ENCODE results near the gene ACTR1A. TPM values are rescaled to one million over a fixed set of nuclear protein-coding genes. Genes with fewer than 3 reads are reported as not detected.
"Not testable (repeated sequence)": the region's sequence is repeated elsewhere in the genome, so short reads cannot be mapped to it uniquely, and the experiment has no call there.

Gene ACTR1A
- 60.9 and 64.8 TPM in 2 replicates for total RNA-seq

DNA sequence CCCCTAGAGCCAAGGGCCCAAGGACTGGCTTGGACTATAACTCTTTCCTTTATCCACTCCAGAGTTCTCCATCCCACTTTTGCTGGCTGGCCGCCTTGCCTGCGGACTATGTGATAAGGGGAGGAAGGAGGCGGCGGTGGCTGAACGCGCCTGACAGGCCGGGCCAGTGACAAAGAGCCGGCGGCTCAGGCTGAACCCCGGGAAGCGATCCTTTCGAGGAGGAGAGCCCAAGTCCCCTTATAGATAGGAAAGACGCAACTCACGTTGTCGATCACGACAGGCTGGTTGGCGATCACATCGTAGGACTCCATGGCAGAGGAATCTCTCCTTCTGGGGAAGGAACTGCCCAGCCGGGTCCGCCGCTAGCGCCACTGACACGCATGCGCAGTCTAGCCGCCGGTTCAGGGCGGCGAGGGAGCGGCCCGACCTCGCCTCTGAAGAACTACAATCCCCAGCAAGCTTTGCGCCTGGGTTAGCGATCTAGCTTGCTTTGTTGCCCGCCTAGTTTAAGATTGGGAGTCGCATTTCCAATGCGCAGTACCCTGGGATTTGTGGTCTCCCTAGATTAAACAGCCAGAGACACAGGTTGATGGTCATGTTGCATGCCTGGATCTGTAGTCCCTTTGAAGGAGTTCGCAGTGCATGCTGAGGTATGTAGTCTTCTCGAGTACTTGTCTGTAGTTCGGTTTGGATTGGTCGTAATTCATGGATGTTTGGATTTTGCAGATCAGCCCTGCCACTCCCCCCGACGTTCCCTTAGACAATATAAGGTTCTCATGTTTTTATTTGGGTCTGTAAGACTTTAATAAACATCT lies at the start of gene ACTR1A:
Gene ACTR1A (minus strand): TSS at position 376 of the 815 bp plus-strand sequence. CDS start 65 bp downstream, at position 311.
- Mint-ChIP-seq H3K4me3 (no peak within 1 kb of the TSS), H3K27ac (peak within 1 kb of the TSS; percentile 60), H3K27me3 (no peaks in the 10 kb centered on the region), H3K36me3 (ENCODE audit: low read depth) (peaks cover 22% of the 10 kb centered on the region), H3K9me3 (no peaks in the 10 kb centered on the region), H3K4me1 (peaks cover 27% of the 10 kb centered on the region)
- intact Hi-C loops (cut with micrococcal nuclease), result loop anchor here (1.0 to 10.0 kb wide), 22 partner anchors 41 to 1440 kb away; partner anchors contain the start of genes ARL3, ARMH3, BORCS7 and BTRC
- peak; percentile 99 for DNase-seq

DNA sequence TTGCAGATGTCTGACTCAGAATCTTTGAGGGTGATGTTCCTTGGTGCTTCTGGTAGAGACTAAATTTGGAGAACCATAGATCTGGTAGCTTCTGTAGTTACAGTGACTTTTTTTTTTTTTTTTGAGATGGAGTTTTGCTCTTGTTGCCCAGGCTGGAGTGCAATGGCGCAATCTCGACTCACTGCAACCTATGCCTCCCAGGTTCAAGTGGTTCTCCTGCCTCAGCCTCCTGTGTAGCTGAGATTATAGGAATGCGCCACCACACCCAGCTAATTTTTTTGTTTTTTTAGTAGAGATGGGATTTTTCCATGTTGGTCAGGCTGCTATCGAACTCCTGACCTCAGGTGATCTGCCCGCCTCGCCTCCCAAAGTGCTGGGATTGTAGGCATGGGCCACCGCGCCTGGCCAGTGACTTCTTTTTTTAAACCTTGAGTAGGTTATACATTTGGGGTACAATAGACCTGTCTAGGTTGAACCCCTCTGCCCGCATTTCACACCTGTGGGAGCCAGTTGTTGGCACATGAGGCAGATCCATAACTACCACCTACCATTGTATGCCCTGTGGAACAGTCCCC lies 48.2 kb upstream of the ACTR1A start:
- H3K4me3 Mint-ChIP-seq, result no peak overlapping the region
- DNase-seq, result no peak
- intact Hi-C loops (cut with micrococcal nuclease), result no loop called here
- H3K27me3 Mint-ChIP-seq, result no peaks in the 10 kb centered on the region
- no peaks in the 10 kb centered on the region for H3K9me3 Mint-ChIP-seq
- peaks cover 15% of the 10 kb centered on the region for H3K36me3 Mint-ChIP-seq (ENCODE audit: low read depth)
- peaks cover 5% of the 10 kb centered on the region for H3K4me1 Mint-ChIP-seq
- no peak overlapping the region for H3K27ac Mint-ChIP-seq

DNA sequence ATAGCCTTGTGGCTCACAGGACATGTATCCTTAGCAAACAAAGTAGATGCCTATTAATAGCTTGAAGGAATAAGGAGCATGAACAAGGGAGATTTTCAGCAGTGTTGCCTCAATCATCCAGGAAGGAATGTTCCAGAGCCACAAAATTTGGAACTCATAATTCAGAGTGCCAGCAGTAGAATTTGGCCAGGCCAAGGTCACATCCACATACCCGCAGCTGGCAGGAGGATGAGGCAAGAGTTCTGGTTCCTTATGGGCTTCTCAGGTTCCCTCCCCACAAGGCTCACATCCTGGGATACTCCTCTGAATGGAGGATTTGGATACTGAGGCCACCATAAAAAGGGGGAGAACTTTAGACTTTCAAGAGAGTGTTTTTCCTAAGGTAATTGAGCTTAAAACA lies 47.0 kb upstream of the ACTR1A start:
- Mint-ChIP-seq H3K4me1 (peaks cover 4% of the 10 kb centered on the region), H3K9me3 (no peaks in the 10 kb centered on the region), H3K27me3 (no peaks in the 10 kb centered on the region), H3K4me3 (no peak overlapping the region), H3K27ac (no peak overlapping the region), H3K36me3 (ENCODE audit: low read depth) (peaks cover 15% of the 10 kb centered on the region)
- no peak for DNase-seq
- intact Hi-C loops (cut with micrococcal nuclease), result no loop called here

DNA sequence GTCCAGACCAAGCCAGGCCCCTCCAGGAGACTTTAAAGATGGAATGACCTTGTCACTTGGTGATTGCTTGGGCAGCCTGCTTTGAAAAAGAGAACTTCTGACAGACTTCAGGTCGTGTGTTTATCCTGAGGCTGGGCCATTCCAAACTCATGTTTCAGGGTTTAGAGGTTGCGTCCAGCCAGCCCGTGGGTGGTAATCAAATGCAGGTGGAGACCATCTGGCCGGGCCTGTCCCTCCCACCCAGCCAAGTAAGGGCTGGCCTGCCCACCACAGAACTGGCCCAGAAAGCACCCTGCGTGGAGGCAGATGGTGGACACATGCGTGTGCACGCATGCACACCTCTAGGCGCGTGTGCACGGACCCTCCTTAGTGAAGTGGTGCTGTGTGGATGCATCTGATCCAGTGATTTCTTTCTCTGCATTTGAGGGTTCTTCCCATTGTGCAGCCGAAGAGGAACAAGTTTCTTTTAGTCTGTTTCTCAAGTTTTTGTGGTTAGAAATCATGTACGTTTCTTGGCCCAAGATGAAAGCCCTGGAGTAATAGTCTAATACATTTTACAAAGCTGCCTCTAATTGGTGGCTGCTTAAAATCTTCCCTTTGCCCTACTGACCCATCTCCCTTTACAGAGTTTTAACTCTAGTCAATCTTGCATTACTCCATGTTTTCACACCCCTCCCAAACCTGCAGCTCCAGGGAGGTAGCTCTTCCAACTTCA lies 44.3 kb upstream of the ACTR1A start:
- Mint-ChIP-seq H3K4me3 (no peak overlapping the region), H3K27ac (no peak overlapping the region), H3K27me3 (no peaks in the 10 kb centered on the region), H3K9me3 (no peaks in the 10 kb centered on the region), H3K36me3 (ENCODE audit: low read depth) (peaks cover 10% of the 10 kb centered on the region), H3K4me1 (peaks cover 9% of the 10 kb centered on the region)
- no peak for DNase-seq
- intact Hi-C loops (cut with micrococcal nuclease), result no loop called here

DNA sequence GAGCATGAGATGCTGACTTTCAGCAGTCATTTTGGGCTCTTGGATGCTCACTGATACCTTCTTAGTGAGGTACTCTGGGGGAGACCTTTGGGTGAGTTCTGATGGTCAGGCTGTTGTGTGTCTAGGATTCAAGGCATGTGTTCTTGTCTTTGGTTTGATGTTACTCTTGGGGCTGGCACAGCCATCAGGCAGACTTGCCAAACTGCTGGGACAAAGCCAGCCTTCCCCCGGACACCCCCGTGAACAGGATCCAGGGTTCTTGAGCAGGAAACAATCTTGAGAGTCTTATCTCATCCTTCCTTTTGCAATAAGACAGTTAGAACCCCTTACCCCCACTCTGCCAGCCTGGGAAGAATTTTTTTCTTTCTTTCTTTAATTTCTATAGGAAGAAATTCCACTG lies 43.5 kb upstream of the ACTR1A start:
- Mint-ChIP-seq H3K4me3 (no peak overlapping the region), H3K4me1 (peaks cover 11% of the 10 kb centered on the region), H3K27me3 (no peaks in the 10 kb centered on the region), H3K9me3 (no peaks in the 10 kb centered on the region), H3K36me3 (ENCODE audit: low read depth) (peaks cover 8% of the 10 kb centered on the region), H3K27ac (no peak overlapping the region)
- no peak for DNase-seq
- intact Hi-C loops (cut with micrococcal nuclease), result no loop called here

DNA sequence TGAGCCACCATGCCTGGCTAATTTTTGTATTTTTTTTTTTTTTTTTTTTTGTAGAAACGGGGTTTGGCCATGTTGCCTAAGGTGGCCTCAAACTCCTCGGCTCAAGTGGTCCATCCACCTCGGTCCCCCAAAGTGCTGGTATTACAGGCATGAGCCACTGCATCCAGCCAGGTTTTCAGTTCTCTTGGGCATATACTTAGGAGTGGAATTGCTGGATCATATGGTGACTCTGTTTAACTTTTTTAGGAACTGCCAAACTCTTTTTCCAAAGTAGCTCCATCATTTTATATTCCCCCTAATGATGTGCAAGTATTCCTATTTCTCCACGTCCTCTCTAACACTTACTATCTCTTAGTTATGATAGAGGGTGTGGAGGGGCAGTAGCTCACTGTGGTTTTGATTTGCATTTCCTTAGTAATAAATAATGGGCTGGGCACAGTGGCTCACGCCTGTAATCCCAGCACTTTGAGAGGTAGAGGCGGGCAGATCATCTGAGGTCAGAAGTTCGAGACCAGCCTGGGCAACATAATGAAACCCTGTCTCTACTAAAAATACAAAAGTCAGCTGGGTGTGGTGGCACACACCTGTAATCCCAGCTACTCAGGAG lies 42.9 kb upstream of the ACTR1A start:
- Mint-ChIP-seq H3K27me3 (no peaks in the 10 kb centered on the region), H3K36me3 (ENCODE audit: low read depth) (peaks cover 3% of the 10 kb centered on the region), H3K27ac (no peak overlapping the region), H3K9me3 (no peaks in the 10 kb centered on the region), H3K4me3 (no peak overlapping the region), H3K4me1 (peaks cover 12% of the 10 kb centered on the region)
- intact Hi-C loops (cut with micrococcal nuclease), result no loop called here
- DNase-seq, result no peak

DNA sequence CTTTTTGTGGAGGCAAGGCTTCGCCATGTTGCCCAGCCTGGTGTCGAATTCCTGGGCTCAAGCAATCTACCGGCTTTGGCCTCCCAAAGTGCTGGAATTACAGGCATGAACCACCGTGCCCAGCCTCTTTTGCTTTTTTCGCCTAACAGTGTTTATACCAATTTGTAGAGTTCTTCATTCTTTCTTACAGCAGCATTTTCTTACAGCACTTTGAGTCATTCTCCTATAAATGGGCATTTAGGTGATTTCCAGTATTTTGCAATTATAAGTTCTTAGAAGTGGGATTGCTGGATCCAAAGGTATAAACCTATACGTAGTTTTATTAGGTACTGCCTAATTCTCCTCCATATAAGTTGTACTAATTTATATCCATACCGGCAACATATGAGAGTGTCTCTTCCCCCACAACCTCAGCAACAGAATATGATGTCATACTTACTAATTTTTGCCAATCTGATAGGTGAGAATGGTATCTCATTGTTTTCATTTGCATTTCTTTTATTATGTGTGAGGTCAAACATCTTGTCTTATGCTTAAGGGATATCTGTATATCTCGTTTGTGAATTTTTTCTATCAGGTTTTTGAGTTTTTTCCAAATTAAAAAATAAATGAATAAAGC lies 40.4 kb upstream of the ACTR1A start:
- Mint-ChIP-seq H3K36me3 (ENCODE audit: low read depth) (no peaks in the 10 kb centered on the region), H3K27me3 (no peaks in the 10 kb centered on the region), H3K27ac (no peak overlapping the region), H3K4me1 (peaks cover 14% of the 10 kb centered on the region), H3K4me3 (no peak overlapping the region), H3K9me3 (no peaks in the 10 kb centered on the region)
- no peak for DNase-seq
- intact Hi-C loops (cut with micrococcal nuclease), result no loop called here

DNA sequence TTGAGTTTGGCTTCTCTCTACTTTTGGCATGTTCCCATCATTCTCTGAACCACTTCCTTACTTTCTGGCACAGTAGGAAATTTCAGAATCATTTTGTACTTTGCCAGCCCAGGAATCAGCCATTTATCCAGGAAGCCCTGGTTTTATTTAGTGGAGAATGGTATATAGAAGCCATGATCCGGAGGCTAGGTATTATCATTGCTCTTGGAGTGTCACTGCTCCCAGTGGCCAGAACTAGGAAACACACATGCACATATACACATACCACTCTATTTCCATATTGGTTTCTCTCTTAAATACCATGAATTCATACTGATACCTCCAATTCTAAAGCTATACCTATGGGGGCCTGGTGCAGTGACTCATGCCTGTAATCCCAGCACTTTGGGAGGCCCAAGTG lies 37.5 kb upstream of the ACTR1A start:
- H3K4me3 Mint-ChIP-seq, result no peak overlapping the region
- peaks cover 12% of the 10 kb centered on the region for H3K4me1 Mint-ChIP-seq
- H3K36me3 Mint-ChIP-seq (ENCODE audit: low read depth), result no peaks in the 10 kb centered on the region
- H3K27ac Mint-ChIP-seq, result no peak overlapping the region
- no peak for DNase-seq
- no peaks in the 10 kb centered on the region for H3K9me3 Mint-ChIP-seq
- intact Hi-C loops (cut with micrococcal nuclease), result no loop called here
- no peaks in the 10 kb centered on the region for H3K27me3 Mint-ChIP-seq

DNA sequence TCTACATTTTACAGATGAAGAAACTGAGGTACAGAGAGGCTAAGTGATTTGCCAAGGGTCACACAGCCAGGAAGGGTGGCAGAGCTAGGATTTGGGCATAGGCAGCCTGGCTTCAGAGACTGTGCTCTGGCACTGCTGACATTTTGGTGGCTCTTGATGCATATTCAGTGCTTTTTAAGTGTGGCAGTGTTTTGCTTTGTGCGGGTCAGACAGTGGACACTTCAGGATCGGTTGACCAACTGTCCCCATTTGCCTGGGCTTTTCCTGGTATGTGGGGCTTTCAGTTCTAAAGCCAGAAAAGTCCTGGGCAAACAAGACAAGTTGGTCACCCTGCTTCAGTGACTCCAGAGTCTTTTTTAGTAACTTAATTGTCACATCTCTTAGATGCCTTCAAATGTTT lies 36.3 kb upstream of the ACTR1A start:
- Mint-ChIP-seq H3K4me1 (peaks cover 12% of the 10 kb centered on the region), H3K27ac (no peak overlapping the region), H3K4me3 (no peak overlapping the region), H3K9me3 (no peaks in the 10 kb centered on the region), H3K36me3 (ENCODE audit: low read depth) (no peaks in the 10 kb centered on the region), H3K27me3 (no peaks in the 10 kb centered on the region)
- intact Hi-C loops (cut with micrococcal nuclease), result no loop called here
- no peak for DNase-seq

DNA sequence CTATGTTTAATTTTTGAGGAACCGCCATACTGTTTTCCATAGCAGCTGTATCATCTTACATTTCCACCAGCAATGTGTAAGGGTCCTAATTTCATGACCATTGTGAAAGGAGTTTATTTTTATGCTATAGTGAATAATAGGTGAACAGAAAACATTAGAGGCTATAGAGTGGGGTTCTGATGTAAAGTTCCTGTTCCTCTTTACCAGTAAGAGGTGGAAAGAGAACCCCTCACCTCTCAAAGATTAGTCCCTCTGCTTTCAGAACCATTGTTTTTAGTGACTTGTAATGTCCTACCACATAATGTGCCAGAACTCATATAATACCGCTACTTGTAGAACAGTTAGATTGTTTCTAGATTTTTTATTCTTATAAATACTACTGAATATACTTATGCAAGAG lies 35.4 kb upstream of the ACTR1A start:
- no peak for DNase-seq
- intact Hi-C loops (cut with micrococcal nuclease), result no loop called here
- no peaks in the 10 kb centered on the region for H3K9me3 Mint-ChIP-seq
- no peak overlapping the region for H3K27ac Mint-ChIP-seq
- no peaks in the 10 kb centered on the region for H3K36me3 Mint-ChIP-seq (ENCODE audit: low read depth)
- peaks cover 12% of the 10 kb centered on the region for H3K4me1 Mint-ChIP-seq
- H3K27me3 Mint-ChIP-seq, result no peaks in the 10 kb centered on the region
- H3K4me3 Mint-ChIP-seq, result no peak overlapping the region

DNA sequence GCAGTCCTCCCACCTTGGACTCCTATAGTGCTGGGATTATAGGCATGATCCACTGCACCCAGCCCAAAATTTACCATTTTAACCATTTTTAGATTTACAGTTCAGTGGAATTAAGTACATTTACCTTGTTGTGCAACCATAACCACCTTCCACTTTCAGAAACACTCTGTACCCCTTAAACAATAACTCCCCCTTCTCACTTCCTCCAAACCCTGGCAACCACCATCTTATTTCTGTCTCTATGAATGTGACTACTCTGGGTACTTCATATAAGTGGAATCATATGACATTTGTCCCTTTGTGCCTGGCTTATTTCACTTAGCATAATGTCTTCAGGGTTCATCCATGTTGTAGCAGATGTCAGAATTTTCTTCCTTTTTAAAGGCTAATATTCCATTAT lies 34.9 kb upstream of the ACTR1A start:
- intact Hi-C loops (cut with micrococcal nuclease), result no loop called here

DNA sequence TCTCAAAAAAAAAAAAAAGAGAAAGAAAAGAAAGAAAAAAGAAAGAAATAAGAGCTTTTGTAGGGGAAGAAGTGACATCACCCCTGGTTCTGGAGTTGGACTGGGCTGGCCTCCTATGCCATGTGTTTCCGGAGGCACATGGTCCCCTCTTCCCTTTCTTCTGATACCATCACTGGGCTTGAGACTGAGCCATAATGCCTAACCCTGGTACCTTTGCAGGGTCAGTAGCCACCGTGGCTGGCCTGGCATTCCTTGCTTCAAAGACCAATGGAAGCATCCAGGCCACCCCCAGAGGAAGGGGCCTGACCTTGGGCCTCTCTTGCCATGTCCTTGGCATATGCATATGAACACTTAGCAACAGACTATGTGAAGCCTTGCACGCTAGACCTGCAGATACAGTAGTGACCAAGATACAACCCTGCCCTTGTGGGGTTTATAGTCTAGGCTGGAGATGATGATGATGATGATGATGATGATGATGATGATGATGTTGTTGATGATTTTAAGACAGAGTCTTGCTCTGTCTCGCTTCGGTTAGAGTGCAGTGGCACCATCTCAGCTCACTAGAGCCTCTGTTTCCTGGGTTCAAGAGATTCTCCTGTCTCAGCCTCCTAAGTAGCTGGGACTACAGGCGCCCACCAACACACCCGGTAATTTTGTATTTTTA lies 33.1 kb upstream of the ACTR1A start:
- intact Hi-C loops (cut with micrococcal nuclease), result no loop called here
- no peak overlapping the region for H3K4me3 Mint-ChIP-seq
- no peak overlapping the region for H3K27ac Mint-ChIP-seq
- DNase-seq, result no peak
- H3K36me3 Mint-ChIP-seq (ENCODE audit: low read depth), result no peaks in the 10 kb centered on the region
- peaks cover 5% of the 10 kb centered on the region for H3K4me1 Mint-ChIP-seq
- H3K9me3 Mint-ChIP-seq, result no peaks in the 10 kb centered on the region
- no peaks in the 10 kb centered on the region for H3K27me3 Mint-ChIP-seq

More for the DNA sequence above, 34.9 kb upstream of the ACTR1A start:
- Mint-ChIP-seq H3K4me3 (no peak overlapping the region), H3K27me3 (no peaks in the 10 kb centered on the region), H3K27ac (no peak overlapping the region), H3K36me3 (ENCODE audit: low read depth) (no peaks in the 10 kb centered on the region), H3K4me1 (peaks cover 7% of the 10 kb centered on the region), H3K9me3 (no peaks in the 10 kb centered on the region)
- DNase-seq, result no peak

DNA sequence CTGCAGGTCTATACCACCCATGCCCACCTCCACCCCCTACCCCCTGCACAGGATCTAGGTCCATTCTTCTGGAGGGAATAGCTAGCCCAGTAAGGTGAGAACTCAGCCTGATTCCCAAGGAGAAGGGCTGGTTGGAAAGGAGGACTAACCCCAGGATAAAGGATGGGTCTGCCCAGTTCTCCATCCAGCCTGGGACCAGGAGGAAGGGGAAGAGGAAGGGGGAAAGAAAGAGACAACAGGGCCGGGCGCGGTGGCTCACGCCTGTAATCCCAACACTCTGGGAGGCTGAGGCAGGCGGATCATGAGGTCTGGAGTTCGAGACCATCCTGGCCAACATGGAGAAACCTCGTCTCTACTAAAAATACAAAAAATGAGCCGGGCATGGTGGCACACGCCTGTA lies 32.5 kb upstream of the ACTR1A start:
- H3K9me3 Mint-ChIP-seq; H3K27ac Mint-ChIP-seq; DNase-seq; H3K4me3 Mint-ChIP-seq; H3K36me3 Mint-ChIP-seq (ENCODE audit: low read depth); intact Hi-C loops (cut with micrococcal nuclease); H3K27me3 Mint-ChIP-seq; H3K4me1 Mint-ChIP-seq: not testable (repeated sequence)

Data from activated CD4-positive, alpha-beta T cell treated with anti-CD3 and anti-CD28 coated beads, Interleukin-2, amount 10 ng/mL, durations not matched to agents 24 days and 14 days (primary cell).